GM23338 (cell line): Measurements from ENCODE around the gene FIGN. TPM values are rescaled to one million over a fixed set of nuclear protein-coding genes. Genes with fewer than 3 reads are reported as not detected.

ENCODE experiments used
- ATAC-seq: fragments of 200-7000 bp; cut with Tn5 transposase; 3 replicates; pipeline ENCODE4 v1.9.1; 2020
- DNase-seq: peaks from one replicate; pipeline ENCODE4 v3.0.0-alpha.2; 2015; ENCODE audit warnings: low spot score
- H2AFZ ChIP-seq: fragments of 200-600 bp; sonication (generic); 2 replicates; pipeline ENCODE4 v1.8.0; 2016; ENCODE audit warnings: antibody characterized with exemption, mild to moderate bottlenecking, moderate library complexity
- H3F3A ChIP-seq: fragments of 200-600 bp; sonication (generic); replicated peaks from 2 replicates; pipeline ENCODE4 v1.8.0; 2017; ENCODE audit warnings: antibody characterized with exemption, mixed run types, low read depth
- H3K27ac ChIP-seq: fragments of 200-600 bp; sonication (generic); 2 replicates; pipeline ENCODE4 v1.6.1; 2016; ENCODE audit warnings: low read depth
- H3K27me3 ChIP-seq: fragments of 200-600 bp; sonication (generic); 2 replicates; pipeline ENCODE4 v1.8.0; 2016; ENCODE audit warnings: mild to moderate bottlenecking, mixed run types, moderate library complexity; ENCODE audit not compliant: insufficient read depth
- H3K36me3 ChIP-seq: fragments of 200-600 bp; sonication (generic); 2 replicates; pipeline ENCODE4 v1.8.0; 2016; ENCODE audit warnings: mild to moderate bottlenecking; ENCODE audit not compliant: insufficient read depth
- H3K4me1 ChIP-seq: fragments of 200-600 bp; sonication (generic); 2 replicates; pipeline ENCODE4 v1.8.0; 2016; ENCODE audit warnings: mild to moderate bottlenecking, moderate library complexity; ENCODE audit not compliant: insufficient read depth
- H3K4me2 ChIP-seq: fragments of 200-600 bp; sonication (generic); 2 replicates; pipeline ENCODE4 v1.7.1; 2017; ENCODE audit warnings: mixed run types
- H3K4me3 ChIP-seq: fragments of 200-600 bp; sonication (generic); 2 replicates; pipeline ENCODE4 v1.6.1; 2016; ENCODE audit warnings: mixed run types
- H3K79me2 ChIP-seq: fragments of 200-600 bp; sonication (generic); replicated peaks from 2 replicates; pipeline ENCODE4 v1.8.0; 2017; ENCODE audit warnings: mild to moderate bottlenecking; ENCODE audit not compliant: insufficient read depth
- H3K9me2 ChIP-seq: fragments of 200-600 bp; sonication (generic); 2 replicates; pipeline ENCODE4 v1.8.0; 2017; ENCODE audit not compliant: insufficient read depth
- H4K20me1 ChIP-seq: fragments of 200-600 bp; sonication (generic); replicated peaks from 2 replicates; pipeline ENCODE4 v1.8.0; 2017; ENCODE audit warnings: mild to moderate bottlenecking; ENCODE audit not compliant: insufficient read depth
- H3K27ac Mint-ChIP-seq: 2 replicates; pipeline ENCODE4 v1.8.0; 2020; ENCODE audit warnings: inconsistent platforms, mild to moderate bottlenecking, moderate library complexity, mixed read lengths
- H3K27me3 Mint-ChIP-seq: 3 replicates; pipeline ENCODE4 v1.8.0; 2022; ENCODE audit warnings: low read depth, mild to moderate bottlenecking, moderate library complexity, mixed read lengths, inconsistent platforms; ENCODE audit not compliant: insufficient read depth, poor library complexity
- H3K36me3 Mint-ChIP-seq: 3 replicates; pipeline ENCODE4 v1.8.0; 2021; ENCODE audit warnings: low read depth, mild to moderate bottlenecking, inconsistent platforms, moderate library complexity, mixed read lengths
- H3K4me1 Mint-ChIP-seq: 3 replicates; pipeline ENCODE4 v1.8.0; 2020; ENCODE audit warnings: mild to moderate bottlenecking, inconsistent platforms, mixed read lengths
- H3K4me3 Mint-ChIP-seq: 3 replicates; pipeline ENCODE4 v1.8.0; 2021; ENCODE audit warnings: moderate library complexity, mild to moderate bottlenecking, inconsistent platforms, mixed read lengths
- H3K9me3 Mint-ChIP-seq: 3 replicates; pipeline ENCODE4 v1.8.0; 2020; ENCODE audit warnings: moderate library complexity, mild to moderate bottlenecking, inconsistent platforms, mixed read lengths
- CREB1 ChIP-seq: fragments of 250-450 bp; sonication (Bioruptor Pico); IDR thresholded peaks from 2 replicates; pipeline ENCODE4 v1.5.0; 2020; ENCODE audit warnings: low read depth, mild to moderate bottlenecking, moderate library complexity
- EZH2 ChIP-seq: fragments of 200-600 bp; sonication (generic); IDR thresholded peaks from one replicate; pipeline ENCODE4 v1.8.0; 2017; ENCODE audit warnings: antibody characterized with exemption, mild to moderate bottlenecking, low read depth; ENCODE audit not compliant: unreplicated experiment
- EZH2phosphoT487 ChIP-seq: fragments of 200-600 bp; sonication (generic); IDR thresholded peaks from one replicate; pipeline ENCODE4 v1.8.1; 2018; ENCODE audit warnings: antibody characterized with exemption; ENCODE audit not compliant: unreplicated experiment
- JUNB ChIP-seq: IDR thresholded peaks from one replicate; pipeline ENCODE4 v1.6.1; 2016; ENCODE audit warnings: antibody characterized with exemption; ENCODE audit not compliant: unreplicated experiment
- NANOG ChIP-seq: IDR thresholded peaks from 2 replicates; pipeline ENCODE4 v1.6.1; 2016; ENCODE audit warnings: antibody characterized with exemption, borderline replicate concordance
- POLR2AphosphoS5 ChIP-seq: IDR thresholded peaks from 2 replicates; pipeline ENCODE4 v1.6.1; 2016; ENCODE audit warnings: antibody characterized with exemption, low read depth
- STAT1 ChIP-seq: IDR thresholded peaks from one replicate; pipeline ENCODE4 v1.6.1; 2016; ENCODE audit warnings: antibody characterized with exemption; ENCODE audit not compliant: unreplicated experiment
- ZNF114 ChIP-seq: fragments of 250-450 bp; sonication (Bioruptor Pico); IDR thresholded peaks from 2 replicates; pipeline ENCODE4 v1.5.0; 2020; ENCODE audit warnings: mild to moderate bottlenecking, moderate library complexity
- ZNF331 ChIP-seq: fragments of 250-450 bp; sonication (Bioruptor Pico); IDR thresholded peaks from 2 replicates; pipeline ENCODE4 v1.5.0; 2020; ENCODE audit warnings: low read depth, mild to moderate bottlenecking, moderate library complexity
- ZNF462 ChIP-seq: fragments of 250-450 bp; sonication (Bioruptor Pico); IDR thresholded peaks from 2 replicates; pipeline ENCODE4 v1.5.0; 2020; ENCODE audit warnings: mild to moderate bottlenecking, moderate library complexity
- polyA plus RNA-seq: library from polyadenylated mRNA; unstranded; fragments of >200 nt; fragmentation: Nextera tagmentation; extraction: Ambion mirVana; gene quantifications from 2 replicates; pipeline ENCODE4 v1.2.1, GENCODE V29; 2016
- total RNA-seq: library from RNA; depleted of rRNA; stranded (reverse); fragments of >200 nt; shearing (Covaris generic); gene quantifications from 2 replicates; pipeline ENCODE4 v1.2.3, GENCODE V29; 2014
- TF ChIP-seq, protein P1 (sequence below), 2 experiments: fragments of 200-600 bp in 1 of 2; sonication (generic) in 1 of 2; conservative IDR thresholded peaks; 2 replicates each; pipeline versions ENCODE4 v1.5.1 to v1.6.1; 2016 to 2017; ENCODE audit warnings: antibody characterized with exemption in 2 of 2, low read depth in 2 of 2, mild to moderate bottlenecking in 2 of 2, moderate library complexity in 1 of 2
- TF ChIP-seq, protein P2 (sequence below): IDR thresholded peaks from one replicate; pipeline ENCODE4 v1.6.1; 2018; ENCODE audit warnings: antibody characterized with exemption; ENCODE audit not compliant: unreplicated experiment
- TF ChIP-seq, protein P3 (sequence below): IDR thresholded peaks from 2 replicates; pipeline ENCODE4 v1.6.1; 2016; ENCODE audit warnings: antibody characterized with exemption

Gene FIGN
- total and polyA plus RNA-seq, 2 experiments from 2014 or later: 17.2 to 23.6 TPM

DNA sequence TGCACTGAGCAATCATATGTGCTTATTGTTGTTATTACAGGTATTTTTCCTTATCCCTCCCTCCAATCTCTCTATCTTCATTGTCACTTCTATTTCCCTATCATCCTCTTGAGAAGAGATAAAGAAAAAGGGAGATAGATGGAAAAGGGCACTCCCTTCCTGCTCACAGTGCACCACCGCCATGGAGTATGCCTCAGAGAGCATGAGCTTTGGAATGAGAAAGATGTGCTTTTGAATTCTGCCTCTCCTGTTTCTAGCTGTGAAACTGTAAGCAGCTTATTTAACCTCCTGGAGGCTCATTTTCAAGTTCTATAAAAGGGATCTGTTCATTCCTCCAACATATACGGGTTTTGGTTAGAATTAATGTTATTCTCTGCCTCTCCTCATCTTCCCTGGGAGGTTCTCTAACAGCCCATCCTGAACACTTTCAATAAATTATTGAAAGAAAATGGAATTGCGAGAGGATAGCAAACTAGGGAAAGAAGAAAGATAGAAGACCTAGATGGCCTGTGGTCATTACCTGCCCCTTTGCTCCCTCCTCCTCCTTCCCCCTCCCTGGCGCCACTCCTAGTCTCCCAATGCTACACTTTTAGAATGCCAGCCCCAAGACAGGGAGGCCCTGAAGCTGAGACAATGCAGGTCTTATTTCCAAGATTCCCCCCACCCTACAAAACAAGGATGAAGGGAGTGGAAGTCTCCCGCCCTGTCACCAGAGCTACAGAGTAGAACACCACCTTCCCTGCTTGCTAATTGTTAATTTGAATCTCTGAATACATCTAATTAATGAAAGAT lies 37.8 kb downstream of the FIGN start:
- H3K36me3 ChIP-seq: no peaks in the 10 kb centered on the region
- H3K36me3 Mint-ChIP-seq: no peaks in the 10 kb centered on the region
- no peaks in the 10 kb centered on the region for H3K9me3 Mint-ChIP-seq
- no peaks in the 10 kb centered on the region for H3K9me2 ChIP-seq
- no peak overlapping the region for H3K4me3 ChIP-seq
- peak; percentile 72 for ATAC-seq
- no peaks in the 10 kb centered on the region for H3K27me3 Mint-ChIP-seq
- H3K27ac Mint-ChIP-seq: peak overlapping the region; percentile 84
- peak; percentile 23 for DNase-seq
- H3K4me3 Mint-ChIP-seq: no peak overlapping the region
- peaks cover 69% of the 10 kb centered on the region for H3K4me1 Mint-ChIP-seq
- no peaks in the 10 kb centered on the region for H3K27me3 ChIP-seq
- no peaks in the 10 kb centered on the region for H4K20me1 ChIP-seq
- TF ChIP-seq ZNF114 (CRISPR knock-in tag) (no peak), EZH2 (no peak), POLR2AphosphoS5 (no peak), ZNF462 (CRISPR knock-in tag) (no peak), CREB1 (CRISPR knock-in tag) (no peak), STAT1 (no peak), ZNF331 (no peak), NANOG (no peak), EZH2phosphoT487 (no peak), JUNB (no peak)
- TF ChIP-seq, protein P1, sequence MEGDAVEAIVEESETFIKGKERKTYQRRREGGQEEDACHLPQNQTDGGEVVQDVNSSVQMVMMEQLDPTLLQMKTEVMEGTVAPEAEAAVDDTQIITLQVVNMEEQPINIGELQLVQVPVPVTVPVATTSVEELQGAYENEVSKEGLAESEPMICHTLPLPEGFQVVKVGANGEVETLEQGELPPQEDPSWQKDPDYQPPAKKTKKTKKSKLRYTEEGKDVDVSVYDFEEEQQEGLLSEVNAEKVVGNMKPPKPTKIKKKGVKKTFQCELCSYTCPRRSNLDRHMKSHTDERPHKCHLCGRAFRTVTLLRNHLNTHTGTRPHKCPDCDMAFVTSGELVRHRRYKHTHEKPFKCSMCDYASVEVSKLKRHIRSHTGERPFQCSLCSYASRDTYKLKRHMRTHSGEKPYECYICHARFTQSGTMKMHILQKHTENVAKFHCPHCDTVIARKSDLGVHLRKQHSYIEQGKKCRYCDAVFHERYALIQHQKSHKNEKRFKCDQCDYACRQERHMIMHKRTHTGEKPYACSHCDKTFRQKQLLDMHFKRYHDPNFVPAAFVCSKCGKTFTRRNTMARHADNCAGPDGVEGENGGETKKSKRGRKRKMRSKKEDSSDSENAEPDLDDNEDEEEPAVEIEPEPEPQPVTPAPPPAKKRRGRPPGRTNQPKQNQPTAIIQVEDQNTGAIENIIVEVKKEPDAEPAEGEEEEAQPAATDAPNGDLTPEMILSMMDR (conservative IDR thresholded peaks at IDR 0.05; ENCODE audit: low read depth in 2 of 2): no peak
- TF ChIP-seq, protein P2, sequence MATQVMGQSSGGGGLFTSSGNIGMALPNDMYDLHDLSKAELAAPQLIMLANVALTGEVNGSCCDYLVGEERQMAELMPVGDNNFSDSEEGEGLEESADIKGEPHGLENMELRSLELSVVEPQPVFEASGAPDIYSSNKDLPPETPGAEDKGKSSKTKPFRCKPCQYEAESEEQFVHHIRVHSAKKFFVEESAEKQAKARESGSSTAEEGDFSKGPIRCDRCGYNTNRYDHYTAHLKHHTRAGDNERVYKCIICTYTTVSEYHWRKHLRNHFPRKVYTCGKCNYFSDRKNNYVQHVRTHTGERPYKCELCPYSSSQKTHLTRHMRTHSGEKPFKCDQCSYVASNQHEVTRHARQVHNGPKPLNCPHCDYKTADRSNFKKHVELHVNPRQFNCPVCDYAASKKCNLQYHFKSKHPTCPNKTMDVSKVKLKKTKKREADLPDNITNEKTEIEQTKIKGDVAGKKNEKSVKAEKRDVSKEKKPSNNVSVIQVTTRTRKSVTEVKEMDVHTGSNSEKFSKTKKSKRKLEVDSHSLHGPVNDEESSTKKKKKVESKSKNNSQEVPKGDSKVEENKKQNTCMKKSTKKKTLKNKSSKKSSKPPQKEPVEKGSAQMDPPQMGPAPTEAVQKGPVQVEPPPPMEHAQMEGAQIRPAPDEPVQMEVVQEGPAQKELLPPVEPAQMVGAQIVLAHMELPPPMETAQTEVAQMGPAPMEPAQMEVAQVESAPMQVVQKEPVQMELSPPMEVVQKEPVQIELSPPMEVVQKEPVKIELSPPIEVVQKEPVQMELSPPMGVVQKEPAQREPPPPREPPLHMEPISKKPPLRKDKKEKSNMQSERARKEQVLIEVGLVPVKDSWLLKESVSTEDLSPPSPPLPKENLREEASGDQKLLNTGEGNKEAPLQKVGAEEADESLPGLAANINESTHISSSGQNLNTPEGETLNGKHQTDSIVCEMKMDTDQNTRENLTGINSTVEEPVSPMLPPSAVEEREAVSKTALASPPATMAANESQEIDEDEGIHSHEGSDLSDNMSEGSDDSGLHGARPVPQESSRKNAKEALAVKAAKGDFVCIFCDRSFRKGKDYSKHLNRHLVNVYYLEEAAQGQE: no peak
- TF ChIP-seq, protein P3, sequence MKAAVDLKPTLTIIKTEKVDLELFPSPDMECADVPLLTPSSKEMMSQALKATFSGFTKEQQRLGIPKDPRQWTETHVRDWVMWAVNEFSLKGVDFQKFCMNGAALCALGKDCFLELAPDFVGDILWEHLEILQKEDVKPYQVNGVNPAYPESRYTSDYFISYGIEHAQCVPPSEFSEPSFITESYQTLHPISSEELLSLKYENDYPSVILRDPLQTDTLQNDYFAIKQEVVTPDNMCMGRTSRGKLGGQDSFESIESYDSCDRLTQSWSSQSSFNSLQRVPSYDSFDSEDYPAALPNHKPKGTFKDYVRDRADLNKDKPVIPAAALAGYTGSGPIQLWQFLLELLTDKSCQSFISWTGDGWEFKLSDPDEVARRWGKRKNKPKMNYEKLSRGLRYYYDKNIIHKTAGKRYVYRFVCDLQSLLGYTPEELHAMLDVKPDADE: no peak
- peaks cover 66% of the 10 kb centered on the region for H3K79me2 ChIP-seq
- H3K4me1 ChIP-seq: peaks cover 69% of the 10 kb centered on the region
- no peak overlapping the region for H2AFZ ChIP-seq
- H3K4me2 ChIP-seq: peak overlapping the region; percentile 32
- H3F3A ChIP-seq: no peaks in the 10 kb centered on the region
- H3K27ac ChIP-seq: peak overlapping the region; percentile 86
